ENCODE data around the gene RNLS. TPM values are rescaled to one million over a fixed set of nuclear protein-coding genes. Genes with fewer than 3 reads are reported as not detected.

The RNLS gene
- total and polyA plus RNA-seq, 2 of the 8 experiments (the other 6 are each of a cell fraction or from before 2014, with no cell fraction given): 7.5 to 12.7 TPM

DNA sequence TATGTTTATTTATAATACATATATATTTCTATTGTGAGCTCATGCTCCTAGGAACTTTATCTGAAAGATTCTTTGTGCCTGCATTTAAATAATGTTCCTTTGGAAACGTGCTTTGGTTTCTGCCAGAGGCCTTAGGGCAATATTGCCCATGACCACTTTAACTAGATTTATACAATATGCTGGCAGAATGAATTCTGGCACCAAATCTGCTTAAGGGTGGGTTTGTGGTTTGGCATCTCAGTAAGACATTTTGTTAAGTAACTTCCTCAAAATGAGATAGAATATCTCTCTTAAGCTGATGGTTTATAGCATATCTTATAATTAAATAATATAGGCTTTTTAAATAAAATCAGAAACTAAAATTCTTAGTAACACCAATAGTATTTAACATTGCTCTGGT lies 252.9 kb downstream of the RNLS start:
- H3K36me3 ChIP-seq (ENCODE audit: control insufficient read depth in 2 of 4, insufficient read depth in 4 of 4, low read length in 3 of 4): no peaks in the 10 kb centered on the region
- no peak overlapping the region for H3K23ac ChIP-seq (ENCODE audit: insufficient read length)
- H3K27ac ChIP-seq (ENCODE audit: low read depth, low read length): no peak overlapping the region
- ChIA-PET CTCF (ENCODE audit: partially characterized antibody) (interaction anchor here (1.1 to 1.8 kb wide), 2 partner anchors 12 to 14 kb away, joined by 3 to 5 read pairs; no protein-coding TSS in a partner anchor), POLR2A (ENCODE audit: partially characterized antibody) (no interaction called here)
- no peaks in the 10 kb centered on the region for H3K79me2 ChIP-seq (ENCODE audit: control insufficient read depth in 1 of 2, insufficient read depth in 2 of 2, low read length in 2 of 2)
- DNase-seq (ENCODE audit: low read depth in 1 of 2, low spot score in 2 of 2): no peak
- H3K4me2 ChIP-seq (ENCODE audit: insufficient read depth in 1 of 2, low read depth in 2 of 2, low read length in 2 of 2): no peak overlapping the region
- H2AFZ ChIP-seq (ENCODE audit: low read length): no peak overlapping the region
- no peak overlapping the region for H3K4me3 ChIP-seq (ENCODE audit: extremely low read depth in 1 of 4, insufficient read depth in 2 of 4, low read depth in 3 of 4, low read length in 4 of 4)
- H2BK5ac ChIP-seq (ENCODE audit: low read depth, low read length): no peak overlapping the region
- H3K27me3 ChIP-seq (replicated peaks in 1 of 4; ENCODE audit: control insufficient read depth in 3 of 4, extremely low read depth in 1 of 4, insufficient read depth in 3 of 4, low read length in 3 of 4): no peaks in the 10 kb centered on the region
- H4K5ac ChIP-seq (ENCODE audit: insufficient read length, low read depth, low read length): no peak overlapping the region
- no peak overlapping the region for H2BK120ac ChIP-seq (replicated peaks; ENCODE audit: low read depth, low read length)
- H4K91ac ChIP-seq (replicated peaks; ENCODE audit: insufficient read length, low read length): no peak overlapping the region
- H2BK15ac ChIP-seq (ENCODE audit: low read length): no peak overlapping the region
- WGBS, 2 experiments (ENCODE audit: extremely low coverage in 1 of 2, insufficient coverage in 1 of 2, insufficient read length in 1 of 2, insufficient replicate concordance in 2 of 2, low coverage in 1 of 2, low lambda C conversion rate in 2 of 2, missing lambda C conversion rate in 1 of 2): 88% methylated on average over 1 of the region's 1 CpG; no CpG with 5 or more reads in 1 of the 2 experiments
- peaks cover 0 to 4% (median 0%) of the 10 kb centered on the region in 4 experiments; a peak in 1 of 7 replicates for H3K4me1 ChIP-seq (replicated peaks in 1 of 4; ENCODE audit: control insufficient read depth in 3 of 4, insufficient read depth in 4 of 4, low read length in 3 of 4)
- no peaks in the 10 kb centered on the region for H4K20me1 ChIP-seq (replicated peaks in 1 of 2; ENCODE audit: control insufficient read depth in 1 of 2, insufficient read depth in 2 of 2, low read length in 2 of 2)
- no peak overlapping the region for H3K18ac ChIP-seq (ENCODE audit: extremely low read depth, low read length)
- H3K9ac ChIP-seq (replicated peaks in 1 of 4; ENCODE audit: extremely low read depth in 1 of 4, low read depth in 3 of 4, low read length in 3 of 4): no peak overlapping the region
- H4K8ac ChIP-seq (ENCODE audit: extremely low read depth, insufficient read depth, low read length): no peak overlapping the region
- H3K23me2 ChIP-seq (ENCODE audit: low read depth, low read length): no peaks in the 10 kb centered on the region
- H2BK12ac ChIP-seq (ENCODE audit: low read depth, low read length): no peak overlapping the region
- H3K79me1 ChIP-seq (ENCODE audit: low read depth, low read length): no peaks in the 10 kb centered on the region
- H2AK5ac ChIP-seq (ENCODE audit: low read depth, low read length): no peak overlapping the region
- FAIRE-seq: no peak
- no peak overlapping the region for H3K4ac ChIP-seq (replicated peaks; ENCODE audit: insufficient read length, low read depth, low read length)
- no peak overlapping the region for H3K56ac ChIP-seq (replicated peaks; ENCODE audit: insufficient read length, low read depth, low read length)
- H2BK20ac ChIP-seq (ENCODE audit: low read length): no peak overlapping the region
- H3K9me3 ChIP-seq (ENCODE audit: insufficient read depth in 2 of 2, low read depth in 1 of 2, low read length in 1 of 2): no peaks in the 10 kb centered on the region
- H3K14ac ChIP-seq (ENCODE audit: insufficient read length): no peak overlapping the region
- TF ChIP-seq TEAD4 (IDR thresholded peaks at IDR 0.05; ENCODE audit: low read depth, low read length) (no peak), MAFK (IDR thresholded peaks at IDR 0.05; ENCODE audit: low read depth, low read length) (no peak), YY1 (IDR thresholded peaks at IDR 0.05; ENCODE audit: low read depth, low read length) (no peak), EP300 (IDR thresholded peaks at IDR 0.05; ENCODE audit: borderline replicate concordance in 1 of 2, low read depth in 2 of 2, low read length in 2 of 2) (no peak), USF2 (IDR thresholded peaks at IDR 0.05; ENCODE audit: low read length) (no peak), GTF2F1 (IDR thresholded peaks at IDR 0.05; ENCODE audit: borderline replicate concordance, low read depth, low read length) (no peak), SIX5 (IDR thresholded peaks at IDR 0.05; ENCODE audit: low read depth, low read length) (no peak)
- TF ChIP-seq, protein P1, sequence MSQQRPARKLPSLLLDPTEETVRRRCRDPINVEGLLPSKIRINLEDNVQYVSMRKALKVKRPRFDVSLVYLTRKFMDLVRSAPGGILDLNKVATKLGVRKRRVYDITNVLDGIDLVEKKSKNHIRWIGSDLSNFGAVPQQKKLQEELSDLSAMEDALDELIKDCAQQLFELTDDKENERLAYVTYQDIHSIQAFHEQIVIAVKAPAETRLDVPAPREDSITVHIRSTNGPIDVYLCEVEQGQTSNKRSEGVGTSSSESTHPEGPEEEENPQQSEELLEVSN (IDR thresholded peaks at IDR 0.05): no peak
